SK-N-SH (cell line): ENCODE data around the gene LRRC56. TPM values are rescaled to one million over a fixed set of nuclear protein-coding genes. Genes with fewer than 3 reads are reported as not detected.

Source experiments
- CTCF ChIA-PET: fragments of 300-600, 350-600 bp; formaldehyde crosslinking; extraction: SDS; loops from one replicate; lab custom pipeline; 2021; lab: Yijun Ruan, JAX
- POLR2A ChIA-PET: fragments of 350-600 bp; sonication (Branson Sonifier 250); formaldehyde crosslinking; extraction: SDS; loops from one replicate; lab custom pipeline; 2020; ENCODE audit warnings: antibody characterized with exemption, inconsistent platforms; lab: Yijun Ruan, JAX
- DNase-seq: peaks from one replicate; pipeline ENCODE4 v3.0.0; 2012
- H2AFZ ChIP-seq: fragments of 200-600 bp; sonication (generic); 2 replicates; pipeline ENCODE4 v1.8.1; 2016; ENCODE audit warnings: antibody characterized with exemption, mild to moderate bottlenecking, low read depth
- H3F3A ChIP-seq: fragments of 200-600 bp; sonication (generic); replicated peaks from 2 replicates; pipeline ENCODE3; 2016; ENCODE audit warnings: antibody characterized with exemption, mild to moderate bottlenecking; ENCODE audit not compliant: insufficient read depth
- H3K27ac ChIP-seq, 2 experiments: fragments of 200-500 bp in 1 of 2; fragments of 200-600 bp in 1 of 2; sonication (Bioruptor generic) in 1 of 2; sonication (generic), shearing (Covaris generic) in 1 of 2; 2 replicates each; pipeline versions ENCODE4 v1.5.1 to v1.6.1; 2014 to 2016; ENCODE audit warnings: low read depth in 2 of 2, inconsistent platforms in 1 of 2, low read length in 1 of 2, mild to moderate bottlenecking in 1 of 2, mixed read lengths in 1 of 2
- H3K27me3 ChIP-seq: fragments of 200-600 bp; sonication (generic), shearing (Covaris generic); 2 replicates; pipeline ENCODE4 v1.6.1; 2016; ENCODE audit warnings: mixed run types; ENCODE audit not compliant: insufficient read depth
- H3K36me3 ChIP-seq, 2 experiments: fragments of 200-500 bp in 1 of 2; fragments of 200-600 bp in 1 of 2; sonication (Bioruptor generic) in 1 of 2; sonication (generic) in 1 of 2; replicated peaks in 1 of 2; 2 replicates each; pipeline versions ENCODE3 to v1.5.1; 2014 to 2016; ENCODE audit warnings: low read length in 1 of 2, mild to moderate bottlenecking in 1 of 2; ENCODE audit not compliant: insufficient read depth in 2 of 2, control insufficient read depth in 1 of 2
- H3K4me1 ChIP-seq, 2 experiments: fragments of 200-500 bp in 1 of 2; fragments of 200-600 bp in 1 of 2; sonication (Bioruptor generic) in 1 of 2; sonication (generic), shearing (Covaris generic) in 1 of 2; 2 replicates each; pipeline versions ENCODE4 v1.5.1 to v1.6.1; 2014 to 2016; ENCODE audit warnings: low read depth in 1 of 2, low read length in 1 of 2, mixed run types in 1 of 2; ENCODE audit not compliant: insufficient read depth in 2 of 2, control insufficient read depth in 1 of 2
- H3K4me2 ChIP-seq: fragments of 200-600 bp; sonication (generic), shearing (Covaris generic); 2 replicates; pipeline ENCODE4 v1.6.1; 2017; ENCODE audit warnings: mixed run types
- H3K4me3 ChIP-seq, 2 experiments: fragments of 200-500 bp in 1 of 2; fragments of 200-600 bp in 1 of 2; sonication (Bioruptor generic) in 1 of 2; sonication (generic), shearing (Covaris generic) in 1 of 2; 2 replicates each; pipeline versions ENCODE4 v1.5.1 to v1.8.1; 2014 to 2016; ENCODE audit warnings: low read depth in 2 of 2, inconsistent platforms in 1 of 2, low read length in 1 of 2, mild to moderate bottlenecking in 1 of 2, mixed read lengths in 1 of 2, moderate library complexity in 1 of 2
- H3K79me2 ChIP-seq: fragments of 200-600 bp; sonication (generic); 2 replicates; pipeline ENCODE4 v1.8.1; 2017; ENCODE audit warnings: mild to moderate bottlenecking; ENCODE audit not compliant: insufficient read depth
- H3K9ac ChIP-seq: fragments of 200-600 bp; sonication (generic); 2 replicates; pipeline ENCODE4 v1.6.1; 2017; ENCODE audit warnings: mixed run types
- H3K9me2 ChIP-seq: fragments of 200-600 bp; sonication (generic); 2 replicates; pipeline ENCODE4 v1.6.1; 2017; ENCODE audit warnings: mixed run types
- H3K9me3 ChIP-seq: fragments of 200-600 bp; sonication (generic); 2 replicates; pipeline ENCODE4 v1.6.1; 2017; ENCODE audit warnings: mixed run types, mild to moderate bottlenecking, moderate library complexity
- H4K20me1 ChIP-seq: fragments of 200-600 bp; sonication (generic); 2 replicates; pipeline ENCODE4 v1.6.1; 2017; ENCODE audit warnings: mild to moderate bottlenecking, mixed run types; ENCODE audit not compliant: insufficient read depth
- CHD2 ChIP-seq: fragments of 150-350 bp; IDR thresholded peaks from 2 replicates; pipeline ENCODE4 v1.6.1; 2018; ENCODE audit warnings: low read length; ENCODE audit not compliant: partially characterized antibody
- EP300 ChIP-seq, 2 experiments: IDR thresholded peaks; 2 replicates each; pipeline versions ENCODE4 v1.4.0 to v1.6.1; 2012; ENCODE audit warnings: borderline replicate concordance in 1 of 2, low read depth in 1 of 2, low read length in 1 of 2
- EZH2phosphoT487 ChIP-seq: fragments of 200-600 bp; sonication (generic); IDR thresholded peaks from 2 replicates; pipeline ENCODE4 v1.6.1; 2017; ENCODE audit warnings: low read depth, mixed run types, mild to moderate bottlenecking, antibody characterized with exemption, moderate library complexity, borderline replicate concordance
- GATA2 ChIP-seq: sonication (generic); formaldehyde crosslinking; IDR thresholded peaks from 2 replicates; pipeline ENCODE4 v1.5.0; 2020; ENCODE audit warnings: mild to moderate bottlenecking, missing genetic modification reagents
- MEF2A ChIP-seq: IDR thresholded peaks from 2 replicates; pipeline ENCODE4 v1.4.0; 2012; ENCODE audit warnings: low read depth, borderline replicate concordance
- SIN3A ChIP-seq: IDR thresholded peaks from 2 replicates; pipeline ENCODE4 v1.6.1; 2012; ENCODE audit warnings: low read depth, mild to moderate bottlenecking, low read length, moderate library complexity, borderline replicate concordance
- SMC3 ChIP-seq: IDR thresholded peaks from 2 replicates; pipeline ENCODE4 v1.6.1; 2012; ENCODE audit warnings: low read depth, low read length, improper control_type of control experiment
- TCF12 ChIP-seq: IDR thresholded peaks from 2 replicates; pipeline ENCODE4 v1.4.0; 2012
- YY1 ChIP-seq: IDR thresholded peaks from 2 replicates; pipeline ENCODE4 v1.4.0; 2012; ENCODE audit warnings: low read depth, mild to moderate bottlenecking
- WGBS: methylation state at CpG from one replicate; pipeline ENCODE4 v1.1.6; 2017; ENCODE audit warnings: low lambda C conversion rate; 5-methylcytosine and 5-hydroxymethylcytosine counted together
- polyA plus RNA-seq, 3 experiments: library from polyadenylated mRNA; depleted of rRNA; stranded (reverse); fragments of >200 nt; gene quantifications; 2 replicates each; pipeline ENCODE4 v1.2.3, GENCODE V29; 2012
- TF ChIP-seq, protein P1 (sequence below): fragments of 150-350 bp; IDR thresholded peaks from 2 replicates; pipeline ENCODE4 v1.6.1; 2017; ENCODE audit warnings: antibody characterized with exemption, low read length, low read depth, borderline replicate concordance
- TF ChIP-seq, protein P2 (sequence below): fragments of 150-350 bp; IDR thresholded peaks from 2 replicates; pipeline ENCODE4 v1.6.1; 2016; ENCODE audit warnings: mild to moderate bottlenecking, low read depth, low read length
- TF ChIP-seq, protein P3 (sequence below): fragments of 200-600 bp; sonication (generic); IDR thresholded peaks from 2 replicates; pipeline ENCODE4 v1.6.1; 2017; ENCODE audit warnings: antibody characterized with exemption, mild to moderate bottlenecking, moderate library complexity
- TF ChIP-seq, protein P4 (sequence below): IDR thresholded peaks from 2 replicates; pipeline ENCODE4 v1.6.1; 2012; ENCODE audit warnings: mild to moderate bottlenecking, low read depth, low read length, moderate library complexity
- TF ChIP-seq, protein P5 (sequence below): IDR thresholded peaks from 2 replicates; pipeline ENCODE4; 2012

Gene LRRC56
- polyA plus RNA-seq, 1 of the 3 experiments (the other 2 are of a cell fraction) = 1.2 TPM

DNA sequence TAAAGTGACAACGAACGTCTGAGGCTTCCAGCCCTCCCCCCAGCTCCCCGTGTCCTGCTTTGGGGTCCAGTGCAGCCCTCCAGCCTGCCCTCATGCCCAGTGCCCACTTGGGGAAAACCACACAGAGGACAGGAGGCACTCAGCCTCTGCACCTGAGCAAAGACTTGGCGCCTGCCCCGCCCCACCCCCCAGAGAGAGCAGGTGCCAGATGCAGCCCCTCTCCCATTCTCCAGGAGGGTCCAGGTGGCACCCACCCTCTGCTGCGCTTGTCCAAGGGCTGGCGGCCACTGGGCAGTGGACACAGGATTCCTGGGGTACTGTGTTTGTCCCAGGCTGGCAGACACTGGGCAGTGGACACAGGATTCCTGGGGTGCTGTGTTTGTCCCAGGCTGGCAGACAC, 46.0 kb upstream of the LRRC56 start (continued):
- TF ChIP-seq, protein P1, sequence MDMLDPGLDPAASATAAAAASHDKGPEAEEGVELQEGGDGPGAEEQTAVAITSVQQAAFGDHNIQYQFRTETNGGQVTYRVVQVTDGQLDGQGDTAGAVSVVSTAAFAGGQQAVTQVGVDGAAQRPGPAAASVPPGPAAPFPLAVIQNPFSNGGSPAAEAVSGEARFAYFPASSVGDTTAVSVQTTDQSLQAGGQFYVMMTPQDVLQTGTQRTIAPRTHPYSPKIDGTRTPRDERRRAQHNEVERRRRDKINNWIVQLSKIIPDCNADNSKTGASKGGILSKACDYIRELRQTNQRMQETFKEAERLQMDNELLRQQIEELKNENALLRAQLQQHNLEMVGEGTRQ = no peak
- TF ChIP-seq, protein P2, sequence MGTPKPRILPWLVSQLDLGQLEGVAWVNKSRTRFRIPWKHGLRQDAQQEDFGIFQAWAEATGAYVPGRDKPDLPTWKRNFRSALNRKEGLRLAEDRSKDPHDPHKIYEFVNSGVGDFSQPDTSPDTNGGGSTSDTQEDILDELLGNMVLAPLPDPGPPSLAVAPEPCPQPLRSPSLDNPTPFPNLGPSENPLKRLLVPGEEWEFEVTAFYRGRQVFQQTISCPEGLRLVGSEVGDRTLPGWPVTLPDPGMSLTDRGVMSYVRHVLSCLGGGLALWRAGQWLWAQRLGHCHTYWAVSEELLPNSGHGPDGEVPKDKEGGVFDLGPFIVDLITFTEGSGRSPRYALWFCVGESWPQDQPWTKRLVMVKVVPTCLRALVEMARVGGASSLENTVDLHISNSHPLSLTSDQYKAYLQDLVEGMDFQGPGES = no peak
- TF ChIP-seq MEF2A (no peak), TCF12 (no peak), EP300 (IDR thresholded peaks at IDR 0.05; ENCODE audit: borderline replicate concordance in 1 of 2, low read depth in 1 of 2, low read length in 1 of 2) (no peak)
- TF ChIP-seq, protein P3, sequence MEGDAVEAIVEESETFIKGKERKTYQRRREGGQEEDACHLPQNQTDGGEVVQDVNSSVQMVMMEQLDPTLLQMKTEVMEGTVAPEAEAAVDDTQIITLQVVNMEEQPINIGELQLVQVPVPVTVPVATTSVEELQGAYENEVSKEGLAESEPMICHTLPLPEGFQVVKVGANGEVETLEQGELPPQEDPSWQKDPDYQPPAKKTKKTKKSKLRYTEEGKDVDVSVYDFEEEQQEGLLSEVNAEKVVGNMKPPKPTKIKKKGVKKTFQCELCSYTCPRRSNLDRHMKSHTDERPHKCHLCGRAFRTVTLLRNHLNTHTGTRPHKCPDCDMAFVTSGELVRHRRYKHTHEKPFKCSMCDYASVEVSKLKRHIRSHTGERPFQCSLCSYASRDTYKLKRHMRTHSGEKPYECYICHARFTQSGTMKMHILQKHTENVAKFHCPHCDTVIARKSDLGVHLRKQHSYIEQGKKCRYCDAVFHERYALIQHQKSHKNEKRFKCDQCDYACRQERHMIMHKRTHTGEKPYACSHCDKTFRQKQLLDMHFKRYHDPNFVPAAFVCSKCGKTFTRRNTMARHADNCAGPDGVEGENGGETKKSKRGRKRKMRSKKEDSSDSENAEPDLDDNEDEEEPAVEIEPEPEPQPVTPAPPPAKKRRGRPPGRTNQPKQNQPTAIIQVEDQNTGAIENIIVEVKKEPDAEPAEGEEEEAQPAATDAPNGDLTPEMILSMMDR = no peak

DNA sequence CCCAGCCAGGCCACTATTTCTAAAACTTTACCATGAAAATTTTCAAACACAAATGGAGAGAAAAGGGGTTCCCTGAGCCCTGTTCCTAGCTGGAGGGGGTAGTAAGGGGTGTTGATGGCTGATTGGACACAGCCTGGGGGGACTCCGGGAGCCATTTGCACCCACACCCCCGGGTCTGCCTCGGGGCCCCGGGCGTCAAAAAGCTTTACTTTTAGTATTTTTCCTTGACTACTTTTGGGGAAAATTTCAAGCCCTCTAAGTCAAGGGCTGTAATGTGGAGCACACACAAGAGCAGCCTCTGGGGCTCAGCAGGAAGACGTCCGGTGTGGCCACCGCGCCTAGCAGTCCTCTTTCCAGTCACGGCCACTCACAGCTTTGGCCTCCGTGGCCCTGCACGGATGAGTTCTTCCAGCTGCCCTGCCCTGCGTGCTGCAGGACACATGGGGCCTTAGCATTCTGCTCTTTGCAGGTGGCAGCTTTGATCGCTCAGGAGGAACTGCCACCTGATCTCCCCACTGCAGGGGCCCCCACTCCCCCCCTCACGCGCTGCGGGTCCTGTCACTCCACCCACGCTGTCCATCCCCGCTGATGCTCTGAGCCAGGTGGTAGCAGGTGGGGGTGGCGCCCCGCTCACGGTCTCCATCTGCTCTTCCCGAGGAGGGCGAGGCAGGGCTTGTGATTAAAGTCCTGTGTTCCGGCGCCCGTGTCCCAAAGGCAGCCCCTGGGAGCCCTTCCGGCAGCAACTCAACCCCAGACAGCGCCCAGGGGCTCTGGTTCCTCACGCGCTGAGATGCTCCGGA, 44.7 kb upstream of the LRRC56 start:
- H3K4me3 ChIP-seq = no peak overlapping the region
- CTCF ChIA-PET = no interaction called here
- H2AFZ ChIP-seq = no peak overlapping the region
- DNase-seq = peak; percentile 34
- H3K9me3 ChIP-seq = no peaks in the 10 kb centered on the region
- H3F3A ChIP-seq = peaks cover 5% of the 10 kb centered on the region
- no peaks in the 10 kb centered on the region; a peak in 1 of 4 replicates for H3K4me1 ChIP-seq
- H4K20me1 ChIP-seq = no peaks in the 10 kb centered on the region
- H3K27me3 ChIP-seq = no peaks in the 10 kb centered on the region
- no peak overlapping the region for H3K4me2 ChIP-seq
- WGBS = 93% methylated on average over 14 of the region's 32 CpGs
- H3K9me2 ChIP-seq = no peaks in the 10 kb centered on the region
- H3K9ac ChIP-seq = no peak overlapping the region
- POLR2A ChIA-PET = interaction anchor here (0.8 kb wide), 1 partner anchor 9 kb away, joined by 3 read pairs; no protein-coding TSS in a partner anchor
- TF ChIP-seq, protein P4, sequence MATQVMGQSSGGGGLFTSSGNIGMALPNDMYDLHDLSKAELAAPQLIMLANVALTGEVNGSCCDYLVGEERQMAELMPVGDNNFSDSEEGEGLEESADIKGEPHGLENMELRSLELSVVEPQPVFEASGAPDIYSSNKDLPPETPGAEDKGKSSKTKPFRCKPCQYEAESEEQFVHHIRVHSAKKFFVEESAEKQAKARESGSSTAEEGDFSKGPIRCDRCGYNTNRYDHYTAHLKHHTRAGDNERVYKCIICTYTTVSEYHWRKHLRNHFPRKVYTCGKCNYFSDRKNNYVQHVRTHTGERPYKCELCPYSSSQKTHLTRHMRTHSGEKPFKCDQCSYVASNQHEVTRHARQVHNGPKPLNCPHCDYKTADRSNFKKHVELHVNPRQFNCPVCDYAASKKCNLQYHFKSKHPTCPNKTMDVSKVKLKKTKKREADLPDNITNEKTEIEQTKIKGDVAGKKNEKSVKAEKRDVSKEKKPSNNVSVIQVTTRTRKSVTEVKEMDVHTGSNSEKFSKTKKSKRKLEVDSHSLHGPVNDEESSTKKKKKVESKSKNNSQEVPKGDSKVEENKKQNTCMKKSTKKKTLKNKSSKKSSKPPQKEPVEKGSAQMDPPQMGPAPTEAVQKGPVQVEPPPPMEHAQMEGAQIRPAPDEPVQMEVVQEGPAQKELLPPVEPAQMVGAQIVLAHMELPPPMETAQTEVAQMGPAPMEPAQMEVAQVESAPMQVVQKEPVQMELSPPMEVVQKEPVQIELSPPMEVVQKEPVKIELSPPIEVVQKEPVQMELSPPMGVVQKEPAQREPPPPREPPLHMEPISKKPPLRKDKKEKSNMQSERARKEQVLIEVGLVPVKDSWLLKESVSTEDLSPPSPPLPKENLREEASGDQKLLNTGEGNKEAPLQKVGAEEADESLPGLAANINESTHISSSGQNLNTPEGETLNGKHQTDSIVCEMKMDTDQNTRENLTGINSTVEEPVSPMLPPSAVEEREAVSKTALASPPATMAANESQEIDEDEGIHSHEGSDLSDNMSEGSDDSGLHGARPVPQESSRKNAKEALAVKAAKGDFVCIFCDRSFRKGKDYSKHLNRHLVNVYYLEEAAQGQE = no peak
- TF ChIP-seq CHD2 (no peak), SMC3 (no peak), GATA2 (CRISPR knock-in tag) (no peak), SIN3A (no peak), YY1 (no peak), EZH2phosphoT487 (no peak)
- TF ChIP-seq, protein P1 = no peak
- TF ChIP-seq, protein P5, sequence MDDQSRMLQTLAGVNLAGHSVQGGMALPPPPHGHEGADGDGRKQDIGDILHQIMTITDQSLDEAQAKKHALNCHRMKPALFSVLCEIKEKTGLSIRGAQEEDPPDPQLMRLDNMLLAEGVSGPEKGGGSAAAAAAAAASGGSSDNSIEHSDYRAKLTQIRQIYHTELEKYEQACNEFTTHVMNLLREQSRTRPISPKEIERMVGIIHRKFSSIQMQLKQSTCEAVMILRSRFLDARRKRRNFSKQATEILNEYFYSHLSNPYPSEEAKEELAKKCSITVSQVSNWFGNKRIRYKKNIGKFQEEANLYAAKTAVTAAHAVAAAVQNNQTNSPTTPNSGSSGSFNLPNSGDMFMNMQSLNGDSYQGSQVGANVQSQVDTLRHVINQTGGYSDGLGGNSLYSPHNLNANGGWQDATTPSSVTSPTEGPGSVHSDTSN = no peak
- TF ChIP-seq, all 33 proteins: peak for 0
- Histone ChIP-seq H3K27ac (no peak overlapping the region; a peak in 1 of 4 replicates), H3K79me2 (0 out of 2 replicates have a peak, but pooled peaks cover 3% of the 10 kb centered on the region), H3K36me3 (peaks cover 5 to 49% of the 10 kb centered on the region in 2 experiments)
